ENCODE data around the gene MMP15.
"Not testable (repeated sequence)": the region's sequence is repeated elsewhere in the genome, so short reads cannot be mapped to it uniquely, and the experiment has no call there.

Gene MMP15

DNA sequence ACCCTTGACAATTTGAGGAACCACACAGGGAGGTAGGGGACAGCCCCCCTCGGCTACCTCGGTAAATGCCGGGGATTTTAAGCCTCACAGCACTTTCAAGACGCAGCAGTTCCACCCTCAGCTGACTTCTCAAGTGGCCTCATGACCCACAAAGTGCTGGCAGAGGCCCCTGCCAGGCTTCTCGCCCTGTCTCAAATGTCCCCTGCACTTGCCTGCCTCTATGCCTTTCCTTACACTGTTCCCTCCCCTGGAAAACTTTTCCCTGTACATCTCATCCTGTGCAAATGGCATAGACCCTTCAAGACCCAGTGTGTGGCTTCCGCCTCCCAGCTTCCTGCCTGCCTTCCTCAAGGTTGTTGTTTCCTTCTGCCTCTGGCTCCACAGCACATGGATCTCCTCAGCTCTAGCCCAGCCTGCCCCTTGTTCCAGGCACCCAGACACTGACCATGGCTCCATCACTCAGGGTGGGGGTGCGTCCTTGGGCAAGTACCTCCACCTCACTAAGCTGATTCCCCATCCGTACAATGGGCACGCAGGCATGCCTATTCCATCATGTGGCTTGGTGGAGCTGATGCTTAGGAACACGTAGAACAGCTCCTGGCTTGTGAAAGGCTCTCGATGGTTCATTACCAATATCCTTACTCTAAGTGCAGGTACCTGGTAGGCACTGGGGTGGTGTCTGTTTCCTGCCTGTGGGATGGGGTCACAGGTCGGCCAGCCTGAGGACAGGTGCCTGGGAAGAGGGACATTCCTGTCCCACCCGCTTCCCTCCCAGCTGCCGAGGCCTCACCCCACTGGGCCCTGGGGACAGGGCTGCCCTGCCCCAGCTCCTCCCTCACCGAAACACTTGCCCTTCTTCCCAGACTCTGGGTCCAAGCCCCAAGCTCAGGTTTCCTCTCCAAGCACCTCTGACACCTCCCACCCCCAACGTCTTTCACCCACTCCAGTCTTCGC lies 24.0 kb downstream of the MMP15 start:
- no peak for DNase-seq (ENCODE audit: low read depth, low spot score)

DNA sequence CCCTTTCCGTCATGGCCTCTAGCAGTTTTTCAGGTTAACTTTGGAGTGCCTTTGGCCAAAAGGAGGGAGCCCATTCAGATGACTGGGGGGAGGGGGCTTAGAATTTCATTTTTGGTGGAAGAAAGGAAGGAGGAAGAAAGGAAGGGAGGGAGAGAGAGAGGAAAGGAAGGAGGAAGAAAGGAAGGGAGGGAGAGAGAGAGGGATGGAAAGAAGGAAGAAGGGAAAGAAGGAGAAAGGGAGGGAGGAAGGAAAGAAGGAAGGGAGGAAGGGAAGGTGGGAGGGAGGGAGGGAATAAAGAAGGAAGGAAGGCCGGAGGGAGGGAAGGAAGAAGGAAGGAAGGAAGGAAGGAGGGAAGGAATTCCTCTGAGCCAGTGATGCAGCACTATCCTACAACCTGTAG lies 25.7 kb downstream of the MMP15 start:
- no peak for DNase-seq (ENCODE audit: low read depth, low spot score)

DNA sequence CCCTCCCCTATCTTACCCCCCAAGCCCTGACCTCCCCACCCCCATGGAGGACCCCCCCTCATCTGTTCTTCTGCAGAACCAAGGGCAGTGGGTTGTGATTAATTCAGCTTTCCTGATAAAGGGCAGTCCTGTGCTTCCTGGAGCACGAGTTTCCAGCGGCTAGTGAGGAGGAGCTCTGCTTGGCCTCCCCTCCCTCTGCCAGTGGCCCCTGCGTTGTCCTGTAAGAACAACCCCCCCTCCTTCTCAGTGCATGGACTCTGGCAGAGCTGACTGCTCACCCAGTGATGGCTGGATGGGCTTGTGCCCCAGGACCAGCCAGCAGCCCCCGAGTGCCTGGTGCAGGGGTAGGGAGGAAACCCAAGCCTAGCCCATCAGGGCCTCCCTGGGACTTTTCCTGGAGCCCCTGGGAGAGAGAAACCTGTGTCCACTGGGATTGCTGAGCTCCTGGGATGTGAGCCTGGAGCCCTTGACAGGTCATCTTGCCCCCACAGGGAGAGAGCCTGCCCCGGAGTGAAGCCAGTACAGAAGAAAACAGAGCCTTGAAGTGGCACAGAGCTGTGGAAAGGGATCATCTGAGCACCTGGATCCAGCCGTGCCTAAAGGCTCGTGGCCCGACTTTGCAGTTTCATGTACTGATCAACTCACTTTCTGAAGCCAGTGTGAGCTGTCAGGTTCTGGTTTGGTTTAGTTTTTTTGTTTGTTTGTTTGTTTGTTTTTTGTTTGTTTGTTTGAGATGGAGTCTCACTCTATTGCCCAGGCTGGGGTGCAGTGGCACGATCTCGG lies 26.5 kb downstream of the MMP15 start:
- no peak for DNase-seq (ENCODE audit: low read depth, low spot score)

DNA sequence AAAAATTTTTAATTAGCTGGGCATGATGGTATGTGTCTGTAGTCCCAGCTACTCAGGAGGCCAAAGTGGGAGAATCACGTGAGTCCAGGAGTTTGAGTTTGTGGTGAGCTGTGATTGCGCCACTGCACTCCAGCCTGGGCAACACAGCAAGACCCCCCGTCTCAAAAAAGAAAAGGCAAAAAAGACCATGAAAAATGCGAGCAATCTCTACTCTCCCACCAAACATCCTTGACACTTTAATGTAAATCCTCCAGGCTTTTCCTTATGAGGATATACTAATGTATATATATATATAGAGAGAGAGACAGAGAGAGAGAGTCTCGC lies 28.1 kb downstream of the MMP15 start:
- no peak for DNase-seq (ENCODE audit: low read depth, low spot score)

DNA sequence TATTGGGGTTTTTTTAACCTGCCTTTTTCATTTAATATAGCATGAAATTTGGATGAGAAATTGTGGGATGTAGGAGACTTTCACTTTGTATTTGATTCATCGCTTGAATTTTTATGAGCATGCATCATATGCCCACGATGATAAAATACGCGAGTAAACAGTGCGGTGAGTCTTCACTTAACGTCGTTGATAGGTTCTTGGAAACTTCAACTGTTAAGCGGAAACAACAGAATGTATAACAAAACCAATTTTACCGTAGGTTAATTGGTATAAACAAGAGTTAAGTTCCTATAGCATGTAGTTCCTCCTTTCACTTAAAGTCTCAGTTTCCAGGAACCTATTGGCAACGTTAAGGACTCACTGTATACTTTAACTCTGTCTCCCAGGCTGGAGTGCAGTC lies 28.7 kb downstream of the MMP15 start:
- DNase-seq (ENCODE audit: low read depth, low spot score), result no peak

DNA sequence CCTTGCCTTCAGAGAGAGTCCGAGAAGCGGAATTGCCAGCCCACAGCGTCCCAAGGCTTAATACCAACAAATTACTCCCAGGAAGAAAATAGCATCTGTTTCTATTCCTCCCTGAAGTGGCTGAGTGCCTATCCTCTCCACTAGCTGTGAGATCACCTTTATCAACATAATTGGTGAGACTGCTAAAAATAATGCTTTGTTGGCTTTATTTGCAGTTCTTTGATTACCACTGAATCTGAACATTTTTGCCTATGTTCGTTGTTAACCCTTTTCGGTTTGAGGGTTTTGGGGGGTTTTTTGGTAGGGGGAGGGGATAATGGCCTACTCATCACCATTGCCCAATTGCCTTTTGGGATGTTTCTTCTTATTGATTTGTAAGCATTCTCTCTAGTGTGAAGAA lies 31.0 kb downstream of the MMP15 start:
- DNase-seq (ENCODE audit: low read depth, low spot score), result no peak

DNA sequence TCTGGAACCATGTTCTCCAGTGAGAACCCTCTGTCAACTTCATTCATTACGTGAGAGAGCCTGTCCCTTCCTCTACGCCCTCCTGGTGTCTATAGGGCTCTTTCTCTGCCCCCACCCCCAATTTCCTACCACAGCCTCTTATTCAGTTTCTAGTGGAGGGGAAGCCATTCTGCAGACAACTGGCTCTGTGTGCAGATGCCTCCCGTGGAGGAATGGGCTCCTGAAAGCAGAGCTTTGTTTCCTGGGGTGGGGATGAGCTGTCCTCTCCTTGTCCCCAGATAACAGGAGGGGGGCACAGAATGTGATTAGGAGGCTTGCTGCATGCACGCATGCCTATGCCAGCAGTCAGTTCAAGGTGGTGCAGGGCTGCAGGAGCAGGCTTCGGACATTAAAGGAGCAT lies 31.6 kb downstream of the MMP15 start:
- DNase-seq (ENCODE audit: low read depth, low spot score), result no peak

DNA sequence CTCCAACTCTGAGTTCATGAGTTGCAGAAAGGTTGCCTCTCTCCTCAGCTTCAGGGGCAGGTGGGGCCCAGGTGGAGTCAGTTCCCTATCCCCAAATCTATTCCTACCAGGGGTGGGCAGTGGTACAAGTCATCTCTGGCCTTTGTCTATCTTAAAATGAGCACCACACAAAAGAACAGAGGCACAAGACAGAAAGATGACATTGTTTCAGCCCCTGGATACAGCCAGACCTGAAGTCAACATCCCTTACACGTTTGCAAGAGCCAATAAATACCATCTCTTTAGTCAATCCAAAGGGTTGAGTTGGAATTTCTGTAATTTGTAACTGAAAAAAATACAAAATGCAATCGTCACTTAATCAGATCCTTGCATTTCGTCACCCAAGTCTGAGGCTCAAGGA lies 32.2 kb downstream of the MMP15 start:
- DNase-seq (ENCODE audit: low read depth, low spot score), result no peak

DNA sequence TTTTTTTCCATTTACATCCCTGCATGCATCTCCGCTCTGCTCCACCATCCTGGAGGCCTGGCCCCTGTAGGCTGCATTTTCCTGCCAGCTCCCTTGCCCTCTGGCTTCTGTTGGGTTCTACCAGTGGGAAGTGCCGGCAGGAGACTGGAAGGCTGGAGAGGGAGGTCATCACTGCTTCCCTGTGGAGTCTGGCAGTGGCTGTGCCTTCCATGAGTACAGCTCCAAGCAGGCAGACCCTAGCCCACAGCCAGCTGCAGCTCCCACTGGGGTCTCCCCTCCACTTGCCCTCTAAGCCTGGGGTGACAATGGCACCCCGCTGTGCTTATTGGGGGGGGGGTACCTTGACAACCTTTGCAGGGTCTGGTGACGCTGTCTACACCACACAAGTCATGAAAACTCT lies 37.3 kb downstream of the MMP15 start:
- DNase-seq (ENCODE audit: low read depth, low spot score), result no peak

DNA sequence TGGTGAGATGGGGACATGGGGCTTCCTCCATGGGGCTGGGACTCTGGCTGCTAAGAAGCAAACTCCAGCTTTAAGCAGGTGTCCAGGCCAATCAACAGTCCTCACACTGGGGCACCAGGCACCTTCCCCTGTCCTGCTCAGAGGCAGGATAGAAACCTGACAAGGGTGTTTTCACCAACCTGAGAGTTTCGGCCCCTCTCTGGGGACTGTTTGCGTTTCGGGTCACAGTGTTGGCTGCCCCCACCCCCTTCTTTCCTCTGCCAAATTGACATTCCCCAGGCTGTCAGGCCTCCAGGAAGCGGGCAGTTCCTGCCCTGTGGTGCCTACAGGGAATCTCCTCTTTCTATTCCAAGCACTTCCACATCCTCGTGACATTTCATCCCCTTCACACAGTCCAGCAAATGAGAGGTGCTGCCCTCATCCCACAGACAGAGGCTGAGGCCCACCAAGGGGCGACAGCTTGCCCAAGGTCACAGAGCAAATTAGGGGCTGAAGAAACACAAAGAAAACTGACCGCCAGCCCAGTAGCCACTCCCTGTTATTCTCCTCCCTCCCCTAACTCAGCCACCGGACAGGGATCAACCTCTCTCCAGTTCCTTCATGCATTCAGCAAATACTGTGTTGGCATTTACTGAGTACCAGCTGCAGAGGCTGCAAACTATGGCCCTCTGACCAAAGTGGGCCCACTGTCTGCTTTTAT lies 38.0 kb downstream of the MMP15 start:
- no peak for DNase-seq (ENCODE audit: low read depth, low spot score)

DNA sequence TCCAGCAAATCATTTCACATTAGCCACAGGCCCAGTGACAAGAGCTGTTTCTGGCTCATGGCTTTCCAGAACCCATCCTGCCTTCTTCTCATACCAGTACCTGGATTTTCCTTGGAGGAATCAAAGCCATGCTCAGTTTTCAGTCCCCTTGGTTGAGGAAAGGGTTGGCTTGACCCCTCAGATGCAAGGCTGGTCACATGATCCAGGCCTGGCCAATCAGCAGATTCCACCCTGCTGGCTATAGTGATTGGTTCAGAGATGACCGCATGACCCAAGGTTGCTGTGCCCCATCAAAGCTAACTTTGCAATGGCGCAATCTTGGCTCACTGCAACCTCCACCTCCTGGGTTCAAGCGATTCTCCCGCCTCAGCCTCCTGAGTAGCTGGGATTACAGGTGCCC lies 45.0 kb downstream of the MMP15 start:
- no peak for DNase-seq (ENCODE audit: low read depth, low spot score)

DNA sequence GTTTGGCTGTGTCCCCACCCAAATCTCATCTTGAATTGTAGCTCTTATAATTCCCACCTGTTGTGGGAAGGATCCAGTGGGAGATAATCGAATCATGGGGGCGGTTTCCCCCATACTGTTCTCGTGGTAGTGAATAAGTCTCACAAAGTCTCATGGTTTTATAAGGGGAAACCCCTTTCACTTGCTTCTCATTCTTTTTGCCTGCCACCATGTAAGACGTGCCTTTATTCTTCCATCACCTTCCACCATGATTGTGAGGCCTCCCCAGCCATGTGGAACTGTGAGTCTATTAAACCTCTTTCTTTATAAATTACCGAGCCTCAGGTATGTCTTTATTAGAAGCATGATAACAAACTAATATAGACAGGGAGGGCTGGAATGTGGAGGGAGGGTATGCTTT lies 46.6 kb downstream of the MMP15 start:
- not testable (repeated sequence) for DNase-seq (ENCODE audit: low read depth, low spot score)

DNA sequence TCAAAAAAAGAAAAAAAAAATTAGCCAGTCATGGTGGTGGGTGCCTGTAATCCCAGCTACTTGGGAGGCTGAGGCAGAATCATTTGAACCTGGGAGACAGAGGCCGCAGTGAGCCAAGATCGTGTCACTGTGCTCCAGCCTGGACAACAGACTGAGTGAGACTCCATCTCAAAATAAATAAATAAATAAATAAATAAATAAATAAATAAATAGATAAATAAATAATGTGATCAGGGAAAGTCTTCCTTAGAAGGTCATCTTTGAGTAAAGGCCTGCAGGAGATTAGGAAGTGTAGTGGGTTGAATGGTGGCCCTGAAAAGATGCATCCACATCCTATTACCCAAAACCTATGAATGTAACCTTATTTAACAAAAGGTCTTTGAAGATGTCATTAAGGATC lies 47.5 kb downstream of the MMP15 start:
- not testable (repeated sequence) for DNase-seq (ENCODE audit: low read depth, low spot score)

DNA sequence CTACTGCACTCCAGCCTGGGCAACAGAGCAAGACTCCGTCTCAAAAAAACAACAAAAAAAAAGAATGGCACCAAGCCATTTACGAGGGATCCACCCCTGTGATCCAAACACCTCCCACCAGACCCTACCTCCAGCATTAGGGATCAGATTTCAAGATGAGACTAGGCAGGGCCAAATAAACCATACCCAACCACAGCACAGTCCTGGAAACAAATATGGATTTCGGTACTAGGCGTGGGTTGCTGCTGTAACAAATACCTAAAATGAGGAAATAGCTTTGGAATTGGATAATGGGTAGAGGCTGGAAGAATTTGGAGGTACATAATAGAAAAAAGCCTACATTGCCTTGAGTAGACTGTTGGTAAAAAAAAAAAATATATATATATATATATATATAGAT lies 49.1 kb downstream of the MMP15 start:
- no peak for DNase-seq (ENCODE audit: low read depth, low spot score)

DNA sequence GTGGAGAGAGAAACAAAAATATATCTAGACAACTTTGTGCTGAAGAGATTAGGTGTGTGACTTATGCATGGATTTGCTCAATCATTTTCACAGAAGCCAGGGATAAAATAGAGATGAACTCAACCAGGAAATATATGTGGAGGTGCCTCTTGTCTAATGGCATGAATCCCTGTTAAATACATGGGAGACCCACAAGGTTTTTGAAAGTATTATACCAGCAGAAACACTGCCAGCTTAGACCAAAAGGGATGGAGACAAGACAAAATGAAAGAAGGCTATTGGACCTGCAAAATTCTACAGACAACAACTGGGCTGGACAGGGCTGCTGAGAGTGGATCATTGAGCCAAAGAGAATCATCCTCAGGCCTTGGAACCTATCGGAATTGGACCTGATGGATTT lies 51.0 kb downstream of the MMP15 start:
- DNase-seq (ENCODE audit: low read depth, low spot score), result no peak

DNA sequence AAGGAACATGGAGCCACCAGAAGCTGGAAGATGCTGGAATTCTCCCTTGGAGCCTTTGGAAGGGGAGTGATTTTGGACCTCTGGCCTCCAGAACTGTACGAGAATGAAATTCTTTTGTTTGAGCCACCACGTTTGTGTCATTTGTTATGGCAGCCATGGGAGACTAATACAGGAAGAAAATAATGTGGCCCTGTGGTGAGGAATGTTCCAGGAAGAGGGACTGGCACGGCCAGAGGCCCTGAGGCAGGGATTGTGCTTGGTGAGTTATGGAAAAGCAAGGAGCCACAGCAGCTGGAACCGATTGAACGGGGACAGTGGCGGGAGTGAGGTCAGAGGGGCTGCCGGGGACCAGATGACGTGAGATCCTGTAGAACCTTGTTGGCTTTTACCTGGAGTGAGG lies 52.2 kb downstream of the MMP15 start:
- no peak for DNase-seq (ENCODE audit: low read depth, low spot score)

DNA sequence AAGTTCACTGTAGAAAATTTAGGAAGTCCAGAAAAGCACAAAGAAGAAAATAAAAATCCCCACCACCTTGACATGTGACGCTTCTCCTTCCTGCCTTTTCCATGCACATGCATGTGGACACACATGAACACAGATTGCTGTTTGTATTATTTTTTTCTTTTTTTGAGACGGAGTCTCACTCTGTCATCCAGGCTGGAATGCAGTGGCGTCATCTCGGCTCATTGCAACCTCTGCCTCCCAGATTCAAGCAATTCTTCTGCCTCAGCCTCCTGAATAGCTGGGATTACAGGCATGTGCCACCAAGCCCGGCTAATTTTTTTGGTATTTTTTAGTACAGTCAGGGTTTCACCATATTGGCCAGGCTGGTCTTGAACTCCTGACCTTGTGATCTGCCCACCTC lies 55.1 kb downstream of the MMP15 start:
- not testable (repeated sequence) for DNase-seq (ENCODE audit: low read depth, low spot score)

DNA sequence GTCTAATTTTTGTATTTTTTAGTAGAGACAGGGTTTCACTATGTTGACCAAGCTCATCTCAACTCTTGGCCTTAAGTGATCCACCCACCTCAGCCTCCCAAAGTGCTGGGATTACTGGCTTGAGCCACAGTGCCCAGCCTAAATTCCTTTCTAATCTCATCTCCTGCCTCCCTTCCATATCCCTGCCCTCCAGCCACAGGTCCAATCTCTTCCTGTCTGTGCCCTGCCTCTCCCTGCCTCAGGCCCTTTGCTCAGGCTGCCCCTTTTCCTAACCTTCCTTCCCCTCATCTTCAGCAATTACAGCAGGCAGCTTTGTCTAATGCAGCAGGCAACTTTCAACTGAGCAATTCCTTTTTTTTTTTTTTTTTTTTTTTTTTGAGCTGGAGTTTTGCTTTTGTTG lies 56.8 kb downstream of the MMP15 start:
- DNase-seq (ENCODE audit: low read depth, low spot score), result no peak

DNA sequence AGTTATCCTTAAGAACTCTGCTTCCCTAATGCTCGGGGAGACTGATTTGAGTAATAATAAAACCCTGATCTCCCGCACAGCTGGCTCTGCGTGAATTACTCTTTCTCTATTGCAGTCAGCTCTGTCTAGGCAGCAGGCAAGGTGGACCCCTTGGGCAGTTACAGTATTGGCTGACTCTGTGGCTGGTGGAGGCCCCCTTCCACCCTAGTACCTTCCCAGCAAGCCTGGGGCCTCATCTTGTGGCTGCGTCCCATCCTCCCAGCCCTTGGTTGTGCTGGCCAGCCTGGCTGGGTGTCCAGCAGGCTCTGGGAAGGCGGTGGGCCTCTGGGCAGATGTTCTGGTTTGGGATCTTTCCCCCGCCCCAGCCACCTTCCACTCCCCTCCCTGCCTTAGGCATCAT lies 59.1 kb downstream of the MMP15 start:
- no peak for DNase-seq (ENCODE audit: low read depth, low spot score)

DNA sequence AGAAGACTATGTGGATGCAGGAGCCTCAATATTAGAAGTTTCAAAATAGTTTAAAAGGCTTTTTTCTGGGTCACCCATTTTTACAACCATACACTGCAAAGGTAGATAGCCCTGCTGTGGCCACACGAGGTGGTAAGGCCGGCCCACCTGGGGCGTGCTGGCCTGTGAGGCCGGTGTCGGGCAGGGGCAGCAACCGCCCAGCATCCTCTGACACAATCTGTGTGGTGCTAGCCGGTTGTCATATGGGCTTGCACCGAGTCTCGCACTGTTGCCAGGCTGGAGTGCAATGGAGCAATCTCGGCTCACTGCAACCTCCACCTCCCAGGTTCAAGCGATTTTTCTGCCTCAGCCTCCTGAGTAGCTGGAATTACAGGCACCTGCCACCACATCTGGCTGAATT lies 59.6 kb downstream of the MMP15 start:
- DNase-seq (ENCODE audit: low read depth, low spot score), result no peak

DNA sequence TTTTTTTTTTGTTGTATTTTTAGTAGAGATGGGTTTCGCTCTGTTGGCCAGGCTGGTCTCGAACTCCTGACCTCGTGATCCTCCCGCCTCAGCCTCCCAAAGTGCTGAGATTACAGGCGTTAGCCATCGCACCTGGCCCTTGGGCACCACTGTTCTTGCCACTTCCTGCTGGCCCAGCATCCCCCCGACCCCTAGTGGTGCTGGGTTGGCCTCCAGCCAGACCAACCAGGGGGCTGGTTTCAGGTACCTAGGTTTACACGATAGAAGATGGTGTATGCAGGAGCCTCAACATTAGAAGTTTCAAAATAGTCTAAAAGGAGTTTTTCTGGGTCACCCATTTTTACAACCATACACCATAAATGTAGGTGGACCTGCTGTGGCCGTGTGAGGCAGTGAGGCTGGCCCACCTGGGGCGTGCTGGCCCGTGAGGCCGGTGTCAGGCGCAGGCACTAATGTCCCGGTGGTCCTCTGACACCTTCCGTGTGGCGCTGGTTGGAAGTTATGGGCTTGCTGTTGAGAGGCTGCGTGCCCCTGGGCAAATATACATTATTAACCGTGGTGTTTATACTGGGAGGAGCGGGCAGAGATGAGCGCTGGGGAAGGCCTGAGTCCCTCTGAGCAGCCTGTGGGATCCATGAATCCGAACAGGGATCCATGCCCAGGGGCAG lies 60.2 kb downstream of the MMP15 start:
- DNase-seq (ENCODE audit: low read depth, low spot score), result no peak
